Retinal pigment epithelial cell (primary cell): ENCODE results near the gene DLG4.

Experiments
- DNase-seq: peaks from one replicate; pipeline ENCODE4 v3.0.0-alpha.2; 2010; ENCODE audit warnings: low read depth
- H3K4me3 ChIP-seq: 2 replicates; pipeline ENCODE4 v1.5.1; 2011; ENCODE audit warnings: mild to moderate bottlenecking, low read length, control low read depth, moderate library complexity
- CTCF ChIP-seq: conservative IDR thresholded peaks from 2 replicates; pipeline ENCODE4 v1.5.1; 2011; ENCODE audit warnings: low read depth, low read length, control low read depth, inconsistent platforms

The DLG4 gene

GRCh38 chr17:7225711-7226331, 6.2 kb upstream of the DLG4 start:
- no peak for TF ChIP-seq CTCF
- no peak for DNase-seq
- H3K4me3 ChIP-seq = no peak overlapping the region

GRCh38 chr17:7224661-7225111, 5.0 kb upstream of the DLG4 start:
- DNase-seq = no peak
- no peak for TF ChIP-seq CTCF

GRCh38 chr17:7224110-7224509, 4.5 kb upstream of the DLG4 start:
- TF ChIP-seq CTCF = no peak
- no peak overlapping the region for H3K4me3 ChIP-seq
- DNase-seq = no peak

More at GRCh38 chr17:7224661-7225111, 5.0 kb upstream of the DLG4 start:
- H3K4me3 ChIP-seq = no peak overlapping the region

DNA sequence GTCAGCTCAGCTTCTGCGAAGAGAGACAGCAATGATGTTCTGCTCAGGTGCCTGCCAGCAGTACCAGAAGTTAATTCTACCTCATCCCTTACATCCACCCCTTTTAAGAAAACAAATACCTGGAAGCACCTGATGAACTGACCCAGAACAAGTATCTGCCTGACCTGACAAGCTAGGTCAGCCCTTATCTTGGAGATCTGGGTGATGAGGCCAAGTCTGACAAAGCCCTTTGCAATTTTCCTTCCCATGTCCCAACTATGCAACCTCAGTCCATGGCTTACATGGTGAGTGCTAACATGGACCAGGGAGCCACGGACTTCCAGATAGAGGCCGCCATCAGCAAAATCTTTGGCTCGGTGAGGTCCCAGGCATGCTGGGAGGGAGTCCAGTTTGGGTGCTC, 3.7 kb upstream of the DLG4 start:
- no peak for TF ChIP-seq CTCF
- DNase-seq = no peak
- H3K4me3 ChIP-seq = no peak overlapping the region

DNA sequence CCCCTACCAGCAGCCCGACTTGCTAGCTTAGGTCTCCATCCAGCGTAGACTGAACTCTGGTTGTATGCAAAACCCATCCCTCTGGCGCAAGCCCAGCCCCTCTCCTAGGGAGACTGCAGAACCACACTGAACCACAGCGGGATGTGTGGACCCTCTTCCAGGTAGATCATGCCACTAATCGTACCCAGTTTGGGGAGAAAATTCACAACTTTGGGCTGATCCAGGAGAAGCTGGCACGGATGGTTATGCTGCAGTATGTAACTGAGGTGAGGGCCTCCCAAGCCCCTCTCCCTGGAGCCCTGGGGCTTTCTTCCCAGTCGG, 3.3 kb upstream of the DLG4 start:
- TF ChIP-seq CTCF = no peak
- H3K4me3 ChIP-seq = no peak overlapping the region
- DNase-seq = no peak

DNA sequence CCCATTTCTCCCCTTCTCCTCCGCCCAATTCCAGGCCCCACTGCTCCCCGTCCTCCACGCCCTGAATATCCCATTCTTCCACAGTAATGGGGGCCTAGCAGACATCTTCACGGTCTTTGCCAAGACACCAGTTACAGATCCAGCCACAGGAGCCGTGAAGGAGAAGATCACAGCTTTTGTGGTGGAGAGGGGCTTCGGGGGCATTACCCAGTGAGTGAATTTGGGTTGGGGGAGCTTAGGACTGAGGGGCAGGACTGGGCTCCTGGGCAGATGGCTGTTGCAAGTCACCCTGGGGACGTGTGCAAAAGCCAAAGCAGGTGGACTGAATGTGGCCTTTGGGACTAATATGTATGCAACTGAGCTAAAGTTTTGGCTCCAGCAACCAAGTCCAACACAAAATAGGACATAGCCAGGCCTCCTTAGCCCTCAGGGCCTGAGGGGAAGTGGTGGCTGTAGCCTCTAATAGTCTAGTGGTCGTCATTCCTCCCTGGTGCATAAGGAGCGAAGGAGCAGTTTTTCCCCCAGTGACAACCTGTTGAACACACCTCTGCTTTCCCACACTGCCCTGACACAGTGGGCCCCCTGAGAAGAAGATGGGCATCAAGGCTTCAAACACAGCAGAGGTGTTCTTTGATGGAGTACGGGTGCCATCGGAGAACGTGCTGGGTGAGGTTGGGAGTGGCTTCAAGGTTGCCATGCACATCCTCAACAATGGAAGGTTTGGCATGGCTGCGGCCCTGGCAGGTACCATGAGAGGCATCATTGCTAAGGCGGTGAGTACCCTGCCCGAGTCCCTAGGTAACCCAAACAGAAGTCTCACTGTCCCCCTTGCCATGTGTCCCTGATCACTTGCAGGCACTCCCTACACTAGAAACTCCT, 2.7 kb upstream of the DLG4 start:
- no peak overlapping the region for H3K4me3 ChIP-seq
- no peak for TF ChIP-seq CTCF
- DNase-seq = no peak
